Astrocyte of the spinal cord (primary cell): ENCODE measurements around the gene ZDHHC1.

Experiments
- DNase-seq: peaks from one replicate; pipeline ENCODE4 v3.0.0; 2011; ENCODE audit warnings: low read depth, low spot score
- H3K4me3 ChIP-seq: 2 replicates; pipeline ENCODE4 v1.5.1; 2011; ENCODE audit warnings: low read depth, mild to moderate bottlenecking, low read length, moderate library complexity
- CTCF ChIP-seq: IDR thresholded peaks from 2 replicates; pipeline ENCODE4 v1.5.1; 2012; ENCODE audit warnings: low read depth, mild to moderate bottlenecking, low read length, inconsistent platforms
- in situ Hi-C: cut with HindIII; loops from 2 replicates; pipeline ENCODE4 v1.10.0; 2017; ENCODE audit warnings: low sequenced_read_pairs

Gene ZDHHC1

DNA sequence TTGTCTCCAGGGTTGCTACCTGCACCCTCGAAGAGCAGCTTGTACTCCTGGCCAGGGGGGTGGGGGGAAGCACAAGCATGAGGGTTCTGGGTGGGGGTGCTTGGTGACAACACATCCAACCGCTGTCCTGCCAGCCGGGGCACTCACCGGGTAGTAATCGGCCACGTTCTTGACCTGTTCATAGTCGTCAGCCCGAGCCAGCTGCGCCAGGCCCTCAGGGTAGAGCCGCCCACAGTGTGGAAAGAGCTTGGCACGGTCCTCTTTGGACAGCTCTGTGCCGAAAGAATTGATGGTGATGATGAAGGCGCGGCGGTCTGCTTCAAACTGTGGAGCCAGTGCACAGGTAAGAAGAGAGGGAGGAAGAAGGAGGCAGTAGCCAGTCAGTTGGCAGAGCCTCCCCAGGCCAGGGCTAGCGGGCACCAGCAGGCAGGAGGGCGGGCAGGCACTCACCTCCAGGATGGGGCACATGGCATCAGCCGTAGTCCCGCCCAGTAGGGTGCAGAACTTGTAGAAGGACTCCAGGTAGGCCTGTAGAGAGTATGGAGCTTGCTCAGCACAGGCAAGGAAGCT, 22.6 kb upstream of the ZDHHC1 start:
- H3K4me3 ChIP-seq: no peak overlapping the region
- no peak for DNase-seq
- in situ Hi-C loops: no loop called here
- no peak for TF ChIP-seq CTCF

GRCh38 chr16:67438098-67438791, 22.0 kb upstream of the ZDHHC1 start:
- DNase-seq: no peak
- in situ Hi-C loops: no loop called here
- H3K4me3 ChIP-seq: no peak overlapping the region
- TF ChIP-seq CTCF: no peak

GRCh38 chr16:67437513-67437912, 21.2 kb upstream of the ZDHHC1 start:
- H3K4me3 ChIP-seq: no peak overlapping the region
- DNase-seq: no peak
- TF ChIP-seq CTCF: no peak
- in situ Hi-C loops: no loop called here

DNA sequence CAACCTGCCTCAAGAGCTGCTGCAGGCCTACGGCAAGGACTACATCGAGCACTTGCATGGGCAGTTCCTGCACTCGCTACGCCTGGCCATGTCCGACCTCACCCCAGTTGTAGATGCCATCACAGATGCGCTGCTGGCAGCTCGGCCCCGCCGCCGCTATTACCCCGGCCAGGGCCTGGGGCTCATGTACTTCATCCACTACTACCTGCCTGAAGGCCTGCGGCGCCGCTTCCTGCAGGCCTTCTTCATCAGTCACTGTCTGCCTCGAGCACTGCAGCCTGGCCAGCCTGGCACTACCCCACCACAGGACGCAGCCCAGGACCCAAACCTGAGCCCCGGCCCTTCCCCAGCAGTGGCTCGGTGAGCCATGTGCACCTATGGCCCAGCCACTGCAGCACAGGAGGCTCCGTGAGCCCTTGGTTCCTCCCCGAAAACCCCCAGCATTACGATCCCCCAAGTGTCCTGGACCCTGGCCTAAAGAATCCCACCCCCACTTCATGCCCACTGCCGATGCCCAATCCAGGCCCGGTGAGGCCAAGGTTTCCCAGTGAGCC, 20.4 kb upstream of the ZDHHC1 start:
- in situ Hi-C loops: no loop called here
- DNase-seq: no peak
- TF ChIP-seq CTCF: no peak
- no peak overlapping the region for H3K4me3 ChIP-seq

DNA sequence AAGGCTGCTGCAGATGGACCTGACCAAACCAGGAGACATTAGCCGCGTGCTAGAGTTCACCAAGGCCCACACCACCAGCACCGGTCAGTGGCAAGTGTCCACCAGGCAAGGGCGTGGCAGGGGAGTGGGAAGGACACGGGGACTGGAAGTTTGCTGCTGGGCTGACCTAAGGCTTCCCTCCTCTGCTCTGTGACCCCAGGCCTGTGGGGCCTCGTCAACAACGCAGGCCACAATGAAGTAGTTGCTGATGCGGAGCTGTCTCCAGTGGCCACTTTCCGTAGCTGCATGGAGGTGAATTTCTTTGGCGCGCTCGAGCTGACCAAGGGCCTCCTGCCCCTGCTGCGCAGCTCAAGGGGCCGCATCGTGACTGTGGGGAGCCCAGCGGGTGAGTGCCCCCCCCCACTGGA, 19.5 kb upstream of the ZDHHC1 start:
- TF ChIP-seq CTCF: no peak
- H3K4me3 ChIP-seq: no peak overlapping the region
- DNase-seq: no peak
- in situ Hi-C loops: no loop called here

GRCh38 chr16:67433131-67433719, 16.9 kb upstream of the ZDHHC1 start:
- in situ Hi-C loops: no loop called here

More at GRCh38 chr16:67433131-67433719, 16.9 kb upstream of the ZDHHC1 start:
- no peak for TF ChIP-seq CTCF
- DNase-seq: no peak
- no peak overlapping the region for H3K4me3 ChIP-seq
